ENCODE results near the gene STK32A.

DNA sequence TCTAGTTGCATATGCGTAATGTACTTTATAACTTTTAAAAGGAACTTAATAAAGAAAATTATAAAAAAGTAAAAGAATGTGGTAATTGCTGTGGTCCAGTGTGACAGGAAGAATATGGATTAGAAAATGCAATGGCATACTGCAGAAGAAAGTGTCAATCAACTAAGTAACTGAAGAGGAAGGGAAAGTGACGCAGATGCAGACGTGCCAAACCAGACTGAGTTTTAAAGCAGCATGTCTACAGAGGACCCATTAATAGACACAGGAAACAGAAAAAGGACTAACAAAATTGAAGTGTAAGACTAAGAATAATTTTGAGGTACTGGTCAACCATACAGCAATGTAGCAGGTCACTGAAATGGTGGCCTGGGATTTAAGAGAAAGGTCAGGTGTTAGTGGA is 201.8 kb downstream of the STK32A start:
- no peak for TF ChIP-seq GABPA (IDR thresholded peaks at IDR 0.05 in 1 of 2, conservative IDR thresholded peaks at IDR 0.05 in 1 of 2)
- TF ChIP-seq RXRA (IDR thresholded peaks at IDR 0.05): no peak
- TF ChIP-seq RAD21 (IDR thresholded peaks at IDR 0.05): no peak
- no peak for TF ChIP-seq NR2F2 (IDR thresholded peaks at IDR 0.05)
- no peak for TF ChIP-seq YY1 (IDR thresholded peaks at IDR 0.05)
- TF ChIP-seq, protein P1, sequence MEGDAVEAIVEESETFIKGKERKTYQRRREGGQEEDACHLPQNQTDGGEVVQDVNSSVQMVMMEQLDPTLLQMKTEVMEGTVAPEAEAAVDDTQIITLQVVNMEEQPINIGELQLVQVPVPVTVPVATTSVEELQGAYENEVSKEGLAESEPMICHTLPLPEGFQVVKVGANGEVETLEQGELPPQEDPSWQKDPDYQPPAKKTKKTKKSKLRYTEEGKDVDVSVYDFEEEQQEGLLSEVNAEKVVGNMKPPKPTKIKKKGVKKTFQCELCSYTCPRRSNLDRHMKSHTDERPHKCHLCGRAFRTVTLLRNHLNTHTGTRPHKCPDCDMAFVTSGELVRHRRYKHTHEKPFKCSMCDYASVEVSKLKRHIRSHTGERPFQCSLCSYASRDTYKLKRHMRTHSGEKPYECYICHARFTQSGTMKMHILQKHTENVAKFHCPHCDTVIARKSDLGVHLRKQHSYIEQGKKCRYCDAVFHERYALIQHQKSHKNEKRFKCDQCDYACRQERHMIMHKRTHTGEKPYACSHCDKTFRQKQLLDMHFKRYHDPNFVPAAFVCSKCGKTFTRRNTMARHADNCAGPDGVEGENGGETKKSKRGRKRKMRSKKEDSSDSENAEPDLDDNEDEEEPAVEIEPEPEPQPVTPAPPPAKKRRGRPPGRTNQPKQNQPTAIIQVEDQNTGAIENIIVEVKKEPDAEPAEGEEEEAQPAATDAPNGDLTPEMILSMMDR (IDR thresholded peaks at IDR 0.05; ENCODE audit: low read depth, low read length, missing input control): no peak
- TF ChIP-seq EGR1 (IDR thresholded peaks at IDR 0.05; ENCODE audit: low read depth in 2 of 2): no peak
- TF ChIP-seq TAF1 (conservative IDR thresholded peaks at IDR 0.05): no peak
- no peak for TF ChIP-seq HNF4A (conservative IDR thresholded peaks at IDR 0.05)
- no peak for TF ChIP-seq ZBTB33 (IDR thresholded peaks at IDR 0.05)

Measured in liver (tissue), 3 donors.